ENCODE data around the gene IST1.

IST1 gene

GRCh38 chr16:71963125-71963875 is 68.0 kb downstream of the IST1 start:
- no peak for DNase-seq (ENCODE audit: low read depth)

- no peak for DNase-seq (ENCODE audit: low read depth)
Observed at GRCh38 chr16:71965223-71965622, 69.9 kb downstream of the IST1 start.

- DNase-seq (ENCODE audit: low read depth): no peak
Observed at GRCh38 chr16:71966932-71967331, 71.6 kb downstream of the IST1 start.

- no peak for DNase-seq (ENCODE audit: low read depth)
Observed at GRCh38 chr16:71969353-71969752, 74.0 kb downstream of the IST1 start.

- DNase-seq (ENCODE audit: low read depth): no peak
Observed at GRCh38 chr16:71971571-71971970, 76.2 kb downstream of the IST1 start.

- DNase-seq (ENCODE audit: low read depth): no peak
Observed at GRCh38 chr16:71972356-71972755, 77.0 kb downstream of the IST1 start.

- DNase-seq (ENCODE audit: low read depth): no peak
Observed at GRCh38 chr16:71973001-71973400, 77.7 kb downstream of the IST1 start.

- no peak for DNase-seq (ENCODE audit: low read depth)
Observed at GRCh38 chr16:71974068-71974818, 78.9 kb downstream of the IST1 start.

Measured in HS-5 (cell line).